HEK293T (cell line): ENCODE data around the gene NDP.
A peak's percentile ranks its signal among the peaks of the same experiment; 100 is the strongest.

ENCODE experiments used
- CTCF ChIA-PET: fragments of 350-600 bp; formaldehyde crosslinking; extraction: SDS; loops from one replicate; lab custom pipeline; 2021; ENCODE audit warnings: antibody characterized with exemption, inconsistent platforms; lab: Yijun Ruan, JAX
- POLR2A ChIA-PET: fragments of 350-600 bp; formaldehyde crosslinking; extraction: SDS; loops from one replicate; lab custom pipeline; 2020; ENCODE audit warnings: antibody characterized with exemption, inconsistent platforms; lab: Yijun Ruan, JAX
- DNase-seq: peaks from one replicate; pipeline ENCODE4 v3.0.0; 2012; ENCODE audit warnings: mixed read lengths; ENCODE audit errors: extremely low spot score
- ARNT ChIP-seq: fragments of 450-650 bp; IDR thresholded peaks from 2 replicates; pipeline ENCODE4 v1.6.1; 2017; ENCODE audit warnings: mild to moderate bottlenecking
- BHLHE40 ChIP-seq: fragments of 450-650 bp; IDR thresholded peaks from 2 replicates; pipeline ENCODE4 v1.6.1; 2016; ENCODE audit warnings: mild to moderate bottlenecking, moderate library complexity, borderline replicate concordance
- CTBP1 ChIP-seq: fragments of 450-650 bp; IDR thresholded peaks from 2 replicates; pipeline ENCODE4 v1.6.1; 2016; ENCODE audit warnings: borderline replicate concordance
- ELF4 ChIP-seq: fragments of 450-650 bp; IDR thresholded peaks from 2 replicates; pipeline ENCODE4 v1.6.1; 2017; ENCODE audit warnings: antibody characterized with exemption
- FOXA1 ChIP-seq: fragments of 450-650 bp; IDR thresholded peaks from 2 replicates; pipeline ENCODE4 v1.6.1; 2016; ENCODE audit warnings: mild to moderate bottlenecking
- FOXK2 ChIP-seq: fragments of 450-650 bp; IDR thresholded peaks from 2 replicates; pipeline ENCODE4 v1.6.1; 2016; ENCODE audit warnings: mild to moderate bottlenecking
- FOXM1 ChIP-seq: fragments of 450-650 bp; IDR thresholded peaks from 2 replicates; pipeline ENCODE4 v1.6.1; 2017; ENCODE audit warnings: mild to moderate bottlenecking, borderline replicate concordance
- HDGF ChIP-seq: fragments of 450-650 bp; IDR thresholded peaks from 2 replicates; pipeline ENCODE4 v1.6.1; 2017; ENCODE audit warnings: antibody characterized with exemption, borderline replicate concordance
- L3MBTL2 ChIP-seq: fragments of 450-650 bp; conservative IDR thresholded peaks from 2 replicates; pipeline ENCODE4 v1.6.1; 2016; ENCODE audit warnings: mild to moderate bottlenecking
- LEF1 ChIP-seq: fragments of 450-650 bp; IDR thresholded peaks from 2 replicates; pipeline ENCODE4 v1.6.1; 2017; ENCODE audit warnings: mild to moderate bottlenecking, borderline replicate concordance
- NFRKB ChIP-seq: fragments of 450-650 bp; IDR thresholded peaks from 2 replicates; pipeline ENCODE4 v1.6.1; 2016; ENCODE audit warnings: mild to moderate bottlenecking, moderate library complexity
- SP1 ChIP-seq: fragments of 450-650 bp; IDR thresholded peaks from 2 replicates; pipeline ENCODE4 v1.6.1; 2017
- SUZ12 ChIP-seq: fragments of 450-650 bp; IDR thresholded peaks from 2 replicates; pipeline ENCODE4 v1.6.1; 2016; ENCODE audit warnings: mild to moderate bottlenecking
- TARDBP ChIP-seq: fragments of 450-650 bp; IDR thresholded peaks from 2 replicates; pipeline ENCODE4 v1.6.1; 2016
- ZNF384 ChIP-seq: fragments of 450-650 bp; IDR thresholded peaks from 2 replicates; pipeline ENCODE4 v1.6.1; 2016
- TF ChIP-seq, protein P1 (sequence below): fragments of 450-650 bp; IDR thresholded peaks from 2 replicates; pipeline ENCODE4 v1.6.1; 2016

Gene NDP, protein sequence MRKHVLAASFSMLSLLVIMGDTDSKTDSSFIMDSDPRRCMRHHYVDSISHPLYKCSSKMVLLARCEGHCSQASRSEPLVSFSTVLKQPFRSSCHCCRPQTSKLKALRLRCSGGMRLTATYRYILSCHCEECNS

DNA sequence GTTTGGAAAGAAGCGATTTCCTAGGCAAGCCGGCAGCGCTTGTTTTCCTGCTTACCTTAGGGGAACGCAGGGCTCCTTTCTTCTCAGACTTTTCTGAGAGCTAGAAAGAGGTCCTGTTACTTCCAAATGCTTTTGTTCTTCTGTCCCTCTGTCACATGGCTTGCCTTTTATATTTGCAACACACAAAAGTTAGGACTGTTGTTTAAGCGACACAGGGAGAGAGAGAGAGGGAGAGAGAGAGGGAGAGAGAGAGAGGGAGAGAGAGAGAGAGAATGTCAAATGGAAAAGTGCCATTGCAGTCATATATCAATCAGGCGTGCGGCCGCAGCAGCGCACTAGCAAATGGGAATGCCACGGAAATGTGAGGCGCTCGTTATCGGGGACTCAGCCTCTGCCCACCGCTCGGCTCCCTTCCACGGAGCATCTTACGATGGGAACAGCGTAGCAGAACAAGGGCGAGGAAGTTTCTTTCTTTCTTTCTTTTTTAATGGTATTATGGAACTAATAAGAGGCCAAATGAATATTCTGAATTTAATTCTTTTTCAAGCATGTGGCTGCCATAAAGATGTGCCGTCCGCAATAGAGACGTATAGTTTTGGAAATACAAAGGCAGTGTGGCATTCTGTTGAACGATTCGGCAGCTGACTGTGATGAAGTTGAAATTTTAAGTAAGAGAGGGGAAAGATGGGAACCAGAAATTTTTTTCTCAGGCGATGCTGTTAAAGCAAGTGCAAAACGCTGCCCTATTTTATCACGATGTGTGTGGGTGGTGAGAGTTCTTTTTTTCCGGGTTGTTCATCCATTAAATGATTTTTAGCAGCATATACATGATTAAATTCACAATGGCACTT is at the start of gene NDP:
NDP (minus strand) TSS at position 142 of the 851 bp plus-strand sequence. CDS start 14,745 bp downstream, outside the sequence.
- DNase-seq, result no peak
- POLR2A ChIA-PET, result no interaction called here
- CTCF ChIA-PET, result interaction anchor here (1.3 kb wide), 1 partner anchor 270 kb away, joined by 3 read pairs; no protein-coding TSS in a partner anchor
- TF ChIP-seq ARNT, result no peak
- TF ChIP-seq, protein P1, sequence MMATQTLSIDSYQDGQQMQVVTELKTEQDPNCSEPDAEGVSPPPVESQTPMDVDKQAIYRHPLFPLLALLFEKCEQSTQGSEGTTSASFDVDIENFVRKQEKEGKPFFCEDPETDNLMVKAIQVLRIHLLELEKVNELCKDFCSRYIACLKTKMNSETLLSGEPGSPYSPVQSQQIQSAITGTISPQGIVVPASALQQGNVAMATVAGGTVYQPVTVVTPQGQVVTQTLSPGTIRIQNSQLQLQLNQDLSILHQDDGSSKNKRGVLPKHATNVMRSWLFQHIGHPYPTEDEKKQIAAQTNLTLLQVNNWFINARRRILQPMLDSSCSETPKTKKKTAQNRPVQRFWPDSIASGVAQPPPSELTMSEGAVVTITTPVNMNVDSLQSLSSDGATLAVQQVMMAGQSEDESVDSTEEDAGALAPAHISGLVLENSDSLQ, result peak; percentile 50

DNA sequence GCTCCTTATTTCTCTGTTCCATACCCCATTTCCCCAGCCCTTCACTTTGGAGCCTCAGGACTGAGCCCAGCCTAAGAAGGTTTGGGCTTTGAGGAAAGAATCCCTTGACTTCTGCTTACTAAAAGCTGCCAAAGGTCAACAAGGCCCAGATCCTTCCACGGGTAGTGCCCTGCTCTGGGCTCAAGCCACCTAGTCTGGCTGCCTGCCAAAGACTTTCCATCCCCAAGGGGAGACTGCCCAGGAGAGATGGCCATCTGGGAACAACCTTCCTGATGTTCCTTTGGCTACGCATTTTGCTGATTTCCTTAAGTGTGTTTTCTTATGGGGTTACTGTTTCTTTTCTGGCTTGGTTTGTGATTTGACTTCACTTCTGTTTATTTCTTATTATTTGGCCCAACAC is 49.8 kb upstream of the NDP start:
- ChIA-PET CTCF (no interaction called here), POLR2A (no interaction called here)
- no peak for DNase-seq
- no peak for TF ChIP-seq SUZ12
- TF ChIP-seq FOXA1, result no peak
- TF ChIP-seq LEF1, result no peak
- no peak for TF ChIP-seq NFRKB
- TF ChIP-seq ZNF384, result no peak
- no peak for TF ChIP-seq FOXM1
- no peak for TF ChIP-seq SP1
- no peak for TF ChIP-seq HDGF
- TF ChIP-seq ELF4, result no peak
- TF ChIP-seq CTBP1, result no peak
- no peak for TF ChIP-seq ARNT
- TF ChIP-seq L3MBTL2, result no peak
- no peak for TF ChIP-seq TARDBP
- TF ChIP-seq, protein P1, result no peak
- TF ChIP-seq BHLHE40, result no peak
- no peak for TF ChIP-seq FOXK2

DNA sequence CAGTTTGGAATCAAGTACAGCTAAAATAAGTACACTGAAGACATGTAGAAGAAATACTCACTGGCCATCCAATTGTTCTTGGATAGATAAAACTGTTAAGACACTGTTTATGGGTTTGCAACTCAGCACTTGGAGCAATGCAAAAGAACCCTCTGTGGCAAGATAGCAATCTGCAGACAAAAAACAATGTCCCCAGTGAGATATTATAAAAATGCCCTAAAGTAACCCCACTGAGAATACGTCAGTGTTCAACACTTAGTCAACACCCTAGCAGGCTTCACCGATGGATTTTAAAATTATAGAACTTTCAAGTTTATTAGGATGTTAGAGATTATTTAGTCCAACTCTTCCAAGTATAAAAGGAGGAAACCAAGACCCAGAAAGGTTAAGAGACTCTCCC is 47.5 kb upstream of the NDP start:
- POLR2A ChIA-PET, result no interaction called here
- CTCF ChIA-PET, result no interaction called here
- TF ChIP-seq SUZ12 (no peak), FOXM1 (no peak), HDGF (no peak), BHLHE40 (no peak), ARNT (no peak), LEF1 (no peak), TARDBP (no peak), FOXK2 (no peak), CTBP1 (no peak)
- no peak for DNase-seq

DNA sequence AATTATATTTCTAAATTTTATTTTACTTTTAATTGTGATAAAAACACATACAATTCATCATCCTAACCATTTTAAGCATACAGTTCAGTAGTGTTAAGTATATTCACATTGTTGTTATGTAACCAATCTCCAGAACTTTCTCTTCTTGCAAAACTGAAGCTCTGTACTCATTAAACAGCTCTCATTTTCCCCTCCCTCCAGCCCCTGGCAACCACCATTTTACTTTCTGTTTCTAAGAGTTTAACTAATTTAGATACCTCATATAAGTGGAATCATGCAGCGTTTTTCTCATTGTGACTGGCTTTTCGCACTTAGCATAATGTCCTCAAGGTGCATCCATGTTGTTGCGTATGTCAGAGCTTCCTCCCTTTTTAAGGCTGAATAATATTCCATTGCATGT is 46.7 kb upstream of the NDP start:
- POLR2A ChIA-PET, result no interaction called here
- DNase-seq, result no peak
- no peak for TF ChIP-seq BHLHE40
- TF ChIP-seq SP1, result no peak
- TF ChIP-seq ARNT, result no peak
- TF ChIP-seq CTBP1, result no peak
- no peak for TF ChIP-seq LEF1
- TF ChIP-seq NFRKB, result no peak
- TF ChIP-seq HDGF, result no peak
- TF ChIP-seq TARDBP, result no peak
- no peak for TF ChIP-seq FOXA1
- TF ChIP-seq FOXK2, result no peak
- CTCF ChIA-PET, result no interaction called here

DNA sequence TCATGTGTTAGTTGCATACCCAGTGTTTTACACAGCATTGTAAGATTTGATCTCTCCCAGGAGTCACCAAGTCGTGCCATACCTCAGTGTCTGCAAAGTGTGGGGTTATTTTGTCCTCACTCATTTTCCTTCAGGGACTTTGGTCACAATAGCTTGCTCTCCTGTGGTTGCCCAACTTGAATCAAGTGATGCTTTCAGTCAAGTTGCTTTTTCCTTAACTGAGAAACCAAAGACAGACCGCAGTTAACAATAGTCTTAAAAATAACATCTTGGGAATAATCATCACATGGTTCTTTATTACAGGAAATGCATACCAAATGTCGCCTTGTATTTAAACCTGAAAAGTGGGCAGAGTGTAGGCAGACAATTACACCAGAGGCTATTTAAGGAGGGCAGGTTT is 44.5 kb upstream of the NDP start:
- ChIA-PET POLR2A (no interaction called here), CTCF (no interaction called here)
- DNase-seq, result no peak
- no peak for TF ChIP-seq L3MBTL2
- TF ChIP-seq BHLHE40, result no peak
- TF ChIP-seq FOXA1, result no peak
- TF ChIP-seq SUZ12, result no peak
- TF ChIP-seq FOXK2, result no peak
- TF ChIP-seq ZNF384, result no peak
- TF ChIP-seq HDGF, result no peak
- TF ChIP-seq ARNT, result no peak
- TF ChIP-seq, protein P1, result no peak
- no peak for TF ChIP-seq CTBP1
- no peak for TF ChIP-seq ELF4
- no peak for TF ChIP-seq NFRKB

DNA sequence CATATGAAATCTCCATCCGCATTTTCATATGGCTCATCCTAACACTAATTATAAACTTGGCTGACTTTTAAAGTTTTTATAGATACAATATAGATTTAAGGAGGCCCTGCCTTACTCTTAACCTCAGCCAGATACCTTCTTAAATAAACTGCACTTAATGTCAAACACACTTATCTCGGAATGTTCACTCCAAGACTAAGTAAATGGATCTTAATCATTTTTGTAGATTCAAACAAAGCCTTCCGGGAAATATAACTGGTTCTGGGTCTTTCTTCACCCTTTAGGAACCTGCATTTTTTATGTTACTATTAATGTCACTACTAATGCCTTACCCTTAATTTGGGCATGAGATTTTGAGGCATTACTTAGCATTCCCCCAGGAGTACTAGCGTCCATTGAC is 43.7 kb upstream of the NDP start:
- CTCF ChIA-PET, result no interaction called here
- DNase-seq, result no peak
- TF ChIP-seq TARDBP (no peak), ZNF384 (no peak), HDGF (no peak), ARNT (no peak), NFRKB (no peak), FOXK2 (no peak), L3MBTL2 (no peak), SUZ12 (no peak), ELF4 (no peak), SP1 (no peak), FOXM1 (no peak), FOXA1 (no peak), BHLHE40 (no peak)
- TF ChIP-seq, protein P1, result no peak
- POLR2A ChIA-PET, result no interaction called here
